Heart right ventricle (tissue), 16 donors: ENCODE results near the gene MVK. TPM values are rescaled to one million over a fixed set of nuclear protein-coding genes. Genes with fewer than 3 reads are reported as not detected.

Source experiments
- ATAC-seq, 8 donors: fragments of 200-7000 bp; cut with Tn5 transposase; one replicate each; pipeline ENCODE4 v1.9.1; 2020; ENCODE audit warnings: mild to moderate bottlenecking in 8 of 8, moderate library complexity in 8 of 8, moderate number of reproducible peaks in 1 of 8
- DNase-seq, 2 donors: peaks; one replicate each; pipeline ENCODE4 v3.0.0-alpha.2; 2020
- H3K27ac ChIP-seq, 10 donors: fragments of 200-600 bp; sonication (generic) in 2 of 10; one replicate each; pipeline versions ENCODE4 v1.5.0 to v1.8.0; 2020 to 2022; ENCODE audit warnings: mild to moderate bottlenecking in 3 of 10
- H3K27me3 ChIP-seq, 7 donors: fragments of 200-600 bp; one replicate each; pipeline ENCODE4 v1.8.0; 2021 to 2022; ENCODE audit warnings: mild to moderate bottlenecking in 2 of 7
- H3K36me3 ChIP-seq, 9 donors: fragments of 200-600 bp; sonication (generic) in 1 of 9; one replicate each; pipeline versions ENCODE4 v1.5.0 to v1.8.0; 2020 to 2022; ENCODE audit warnings: mild to moderate bottlenecking in 2 of 9
- H3K4me1 ChIP-seq, 9 donors: fragments of 200-600 bp; sonication (generic) in 1 of 9; one replicate each; pipeline versions ENCODE4 v1.5.0 to v1.8.0; 2020 to 2022; ENCODE audit warnings: mild to moderate bottlenecking in 4 of 9
- H3K4me3 ChIP-seq, 10 donors: fragments of 200-600 bp; sonication (generic) in 2 of 10; one replicate each; pipeline versions ENCODE4 v1.5.0 to v1.8.0; 2020 to 2022; ENCODE audit warnings: mild to moderate bottlenecking in 7 of 10, moderate library complexity in 2 of 10
- H3K9me3 ChIP-seq, 11 donors: fragments of 200-600 bp in 10 of 11; sonication (generic) in 2 of 11; one replicate each; pipeline versions ENCODE4 v1.5.0 to v1.8.0; 2013 to 2022; ENCODE audit warnings: mild to moderate bottlenecking in 2 of 11, control low read depth in 1 of 11, moderate library complexity in 1 of 11
- CTCF ChIP-seq, 9 donors: fragments of 200-600 bp; sonication (generic) in 2 of 9; IDR thresholded peaks; one replicate each; pipeline versions ENCODE4 v1.5.0 to v1.8.0; 2021 to 2022; ENCODE audit warnings: antibody characterized with exemption in 9 of 9, mild to moderate bottlenecking in 5 of 9, moderate library complexity in 1 of 9
- WGBS, 2 donors: extraction: QIAGEN DNeasy Blood & Tissue Kit; methylation state at CpG; one replicate each; pipeline ENCODE4 v1.1.7; 2013; ENCODE audit warnings: inconsistent platforms in 1 of 2; 5-methylcytosine and 5-hydroxymethylcytosine counted together
- intact Hi-C, 10 donors: fragments of 100-400 bp; cut with DNase I; formaldehyde crosslinking; loops; one replicate each; pipeline versions ENCODE4 v1.11.1 to v1.14.2; 2022
- polyA plus RNA-seq, 2 donors: library from polyadenylated mRNA; stranded (reverse); fragments of 200-250 nt; gene quantifications; one replicate each; pipeline ENCODE4 v1.2.3, GENCODE V29; 2013
- total RNA-seq, 10 donors: library from RNA; stranded (reverse); fragmentation: NEBNext Ultra II Directional in 3 of 10; extraction: Animal tissue kit (Norgen Biotek cat#: 25700) in 3 of 10; gene quantifications; one replicate each; pipeline versions ENCODE4 v1.2.1 to v1.2.4, GENCODE V29; 2021 to 2023
- donor health status: Arrhythmogenic right ventricular cardiomyopathy.
- donor health status: ischemic (EF 13 %, LVEDD 7.1; RV severe dilation, severe dysfunction).
- donor health status: healthy with polysubstance abuse.
- donor health status: DM: no; HTN: yes; CAD: no.
- donor health status: DM: no; HTN: no; CAD: no.
- donor health status: ischemic (EF 25% LVEDD 6.9; RV normal size, moderate dysfunction).
- donor health status: ischemic (EF 25% LVEDD 5.7; RV mildly dilated, moderate dysfunction).
- donor health status: healthy.
- donor health status: DM: yes; HTN: yes; CAD: no.
- donor health status: Ischemic cardiomyopathy.
- donor health status: ischemic (EF 35%, LVEDD 5.7; RV mildly dilated, moderate dysfunction).
- donor health status: nonischemic (EF 11% LVEDD 7.7; RV severe dilation, severe dysfunction).
- donor health status: DM: yes; HTN: yes; CAD: no.
- donor health status: PGD.
- donor health status: ischemic (EF 29% LVEDD 5.4; RV normal size, mild dysfunction).
- donor health status: nonischemic (EF 23%, LVEDD 6.1; RV moderate dilation, normal function).

Gene MVK
- total and polyA plus RNA-seq, 12 donors: 7.9 to 18.1 (median 9.3) TPM

- Histone ChIP-seq H3K36me3 (peaks cover 0 to 56% (median 9%) of the 10 kb centered on the region in 9 donors), H3K27ac (no peak overlapping the region), H3K4me1 (peaks cover 0 to 5% (median 0%) of the 10 kb centered on the region in 9 donors), H3K27me3 (no peaks in the 10 kb centered on the region), H3K9me3 (no peaks in the 10 kb centered on the region), H3K4me3 (no peak overlapping the region)
- DNase-seq (no peak), ATAC-seq (no peak)
- intact Hi-C loops: no loop called here
- WGBS, 2 donors: 94% methylated on average over 8 of the region's 8 CpGs
- TF ChIP-seq CTCF (IDR thresholded peaks at IDR 0.05): no peak
These were observed 36.5 kb upstream of the MVK start for GRCh38 chr12:109537136-109537535.

- Histone ChIP-seq H3K36me3 (peaks cover 0 to 44% (median 9%) of the 10 kb centered on the region in 9 donors), H3K4me3 (no peak overlapping the region)
These were observed 35.3 kb upstream of the MVK start for GRCh38 chr12:109538191-109538863.

GRCh38 chr12:109539508-109539907 is 34.1 kb upstream of the MVK start:
- intact Hi-C loops: no loop called here
- Histone ChIP-seq H3K4me3 (no peak overlapping the region), H3K27me3 (no peaks in the 10 kb centered on the region), H3K4me1 (peaks cover 0 to 5% (median 0%) of the 10 kb centered on the region in 9 donors), H3K27ac (no peak overlapping the region), H3K36me3 (peaks cover 0 to 32% (median 7%) of the 10 kb centered on the region in 9 donors), H3K9me3 (no peaks in the 10 kb centered on the region)
- no peak for ATAC-seq
- TF ChIP-seq CTCF (IDR thresholded peaks at IDR 0.05): no peak
- WGBS, 2 donors: 51 to 79% methylated on average over 9 of the region's 9 CpGs
- DNase-seq: no peak

More at GRCh38 chr12:109538191-109538863, 35.3 kb upstream of the MVK start:
- intact Hi-C loops: no loop called here
- peaks cover 0 to 5% (median 0%) of the 10 kb centered on the region in 9 donors for H3K4me1 ChIP-seq
- TF ChIP-seq CTCF (IDR thresholded peaks at IDR 0.05): no peak
- ATAC-seq (no peak), DNase-seq (no peak)
- WGBS, 2 donors: 42 to 51% methylated on average over 16 of the region's 16 CpGs
- no peaks in the 10 kb centered on the region for H3K27me3 ChIP-seq
- no peak overlapping the region for H3K27ac ChIP-seq
- H3K9me3 ChIP-seq: no peaks in the 10 kb centered on the region

- no peaks in the 10 kb centered on the region for H3K27me3 ChIP-seq
- no peak for TF ChIP-seq CTCF (IDR thresholded peaks at IDR 0.05)
- DNase-seq (no peak), ATAC-seq (no peak)
- peaks cover 0 to 15% (median 12%) of the 10 kb centered on the region in 9 donors for H3K4me1 ChIP-seq
- H3K9me3 ChIP-seq: no peaks in the 10 kb centered on the region
- intact Hi-C loops: no loop called here
- H3K36me3 ChIP-seq: peaks cover 0 to 19% (median 0%) of the 10 kb centered on the region in 9 donors
- H3K27ac ChIP-seq: no peak overlapping the region
- 91 to 93% methylated on average over 16 of the region's 16 CpGs for WGBS, 2 donors
- no peak overlapping the region for H3K4me3 ChIP-seq
These were observed 32.8 kb upstream of the MVK start for GRCh38 chr12:109540526-109541412.
